ENCODE results near the gene TTC3.

The TTC3 gene

GRCh38 chr21:37223804-37224345 lies 150.8 kb downstream of the TTC3 start:
- DNase-seq (ENCODE audit: low read depth in 2 of 2, low spot score in 1 of 2) = no peak

- DNase-seq (ENCODE audit: low read depth in 2 of 2, low spot score in 1 of 2) = peak in 1 of 2 donors; percentile 35
These were observed 152.1 kb downstream of the TTC3 start for GRCh38 chr21:37224861-37225839.

GRCh38 chr21:37226041-37226920 lies 153.2 kb downstream of the TTC3 start:
- DNase-seq (ENCODE audit: low read depth in 2 of 2, low spot score in 1 of 2) = no peak

- DNase-seq (ENCODE audit: low read depth in 2 of 2, low spot score in 1 of 2) = no peak
These were observed 154.3 kb downstream of the TTC3 start for GRCh38 chr21:37227071-37228002.

- DNase-seq (ENCODE audit: low read depth in 2 of 2, low spot score in 1 of 2) = no peak
These were observed 154.9 kb downstream of the TTC3 start for GRCh38 chr21:37228003-37228400.

DNA sequence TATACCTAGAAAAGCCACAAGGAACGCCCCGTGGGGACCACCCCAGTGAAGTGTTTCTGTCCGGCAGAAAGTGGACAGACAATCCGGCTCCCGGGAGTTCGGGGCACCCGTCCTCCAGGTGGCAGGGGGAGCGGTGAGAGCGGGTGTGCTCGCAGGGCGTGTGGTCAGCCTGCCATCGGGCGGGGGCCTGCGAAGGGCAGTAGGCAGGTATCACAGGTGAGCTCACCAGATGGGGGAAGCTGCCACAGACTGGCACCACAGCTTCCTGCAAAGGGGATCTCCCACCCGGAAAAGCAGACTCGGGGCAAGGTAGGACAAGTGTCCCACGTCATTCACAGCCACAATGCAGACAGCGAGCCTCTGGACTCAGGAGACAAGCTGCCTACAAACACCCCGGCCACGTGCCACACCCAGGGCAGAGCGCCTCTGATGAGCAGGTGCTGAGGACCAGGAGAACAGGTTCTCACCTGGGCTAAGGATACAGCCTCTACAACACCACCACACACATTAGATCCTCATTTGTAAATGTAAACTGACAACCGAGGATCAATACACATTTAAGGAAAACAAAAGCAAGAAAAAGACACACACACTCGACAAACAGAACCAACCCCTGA lies 157.7 kb downstream of the TTC3 start:
- no peak for DNase-seq (ENCODE audit: low read depth in 2 of 2, low spot score in 1 of 2)

GRCh38 chr21:37231249-37231645 lies 158.2 kb downstream of the TTC3 start:
- no peak for DNase-seq (ENCODE audit: low read depth in 2 of 2, low spot score in 1 of 2)

DNA sequence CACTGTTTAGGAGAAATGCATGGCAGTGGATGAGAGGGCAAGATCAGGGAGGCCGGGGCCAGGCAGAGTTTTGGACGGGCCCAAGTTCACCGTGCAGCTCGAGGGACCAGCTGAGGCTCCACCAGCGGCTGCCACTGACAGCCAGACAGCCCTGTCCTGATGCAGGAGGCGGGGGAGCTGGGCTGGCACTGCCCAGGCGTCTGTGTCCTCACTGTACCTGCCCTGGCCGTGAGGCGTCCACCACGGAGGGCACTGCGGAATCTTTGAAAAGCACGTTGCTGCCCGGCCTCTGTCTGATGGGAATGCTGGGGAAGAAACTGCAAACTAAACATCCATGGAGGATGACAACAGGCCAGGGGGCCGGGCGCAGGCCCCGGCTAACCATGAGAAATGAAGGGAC lies 158.6 kb downstream of the TTC3 start:
- no peak for DNase-seq (ENCODE audit: low read depth in 2 of 2, low spot score in 1 of 2)

DNA sequence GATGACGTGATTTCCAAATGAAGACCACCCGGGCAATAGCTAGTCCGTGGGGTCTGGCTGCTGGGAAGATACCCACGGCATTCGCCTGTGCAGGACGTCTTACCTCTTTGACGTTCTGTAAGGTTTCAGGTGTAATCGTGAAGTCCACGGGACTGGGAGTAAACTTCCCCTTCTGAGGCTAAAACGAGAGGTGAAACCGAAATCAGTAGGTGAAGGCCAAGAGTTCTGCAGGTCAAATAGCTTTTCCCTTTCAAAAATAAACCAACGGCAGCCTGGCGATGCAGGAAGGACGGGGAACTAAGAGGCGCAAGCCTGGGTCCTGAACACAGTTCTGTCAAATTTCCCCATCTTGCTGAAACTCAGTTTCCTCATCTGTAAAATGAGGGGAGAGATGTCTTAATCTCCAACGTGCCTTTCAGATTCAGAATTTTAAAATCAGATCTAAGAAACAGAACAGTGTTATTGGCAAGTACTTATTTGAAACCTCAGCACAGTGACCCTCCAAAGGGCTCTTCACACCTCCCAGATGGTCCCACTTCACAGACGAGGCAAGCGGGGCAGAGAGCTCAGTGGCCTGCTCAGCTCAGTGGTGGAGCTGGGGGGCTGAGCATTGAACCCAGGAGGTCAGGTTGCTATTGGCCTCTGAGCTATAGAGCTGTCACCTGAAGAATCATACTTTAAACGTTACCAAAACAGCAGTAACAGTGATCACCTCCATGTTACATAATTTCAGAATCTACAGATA lies 159.4 kb downstream of the TTC3 start:
- no peak for DNase-seq (ENCODE audit: low read depth in 2 of 2, low spot score in 1 of 2)

DNA sequence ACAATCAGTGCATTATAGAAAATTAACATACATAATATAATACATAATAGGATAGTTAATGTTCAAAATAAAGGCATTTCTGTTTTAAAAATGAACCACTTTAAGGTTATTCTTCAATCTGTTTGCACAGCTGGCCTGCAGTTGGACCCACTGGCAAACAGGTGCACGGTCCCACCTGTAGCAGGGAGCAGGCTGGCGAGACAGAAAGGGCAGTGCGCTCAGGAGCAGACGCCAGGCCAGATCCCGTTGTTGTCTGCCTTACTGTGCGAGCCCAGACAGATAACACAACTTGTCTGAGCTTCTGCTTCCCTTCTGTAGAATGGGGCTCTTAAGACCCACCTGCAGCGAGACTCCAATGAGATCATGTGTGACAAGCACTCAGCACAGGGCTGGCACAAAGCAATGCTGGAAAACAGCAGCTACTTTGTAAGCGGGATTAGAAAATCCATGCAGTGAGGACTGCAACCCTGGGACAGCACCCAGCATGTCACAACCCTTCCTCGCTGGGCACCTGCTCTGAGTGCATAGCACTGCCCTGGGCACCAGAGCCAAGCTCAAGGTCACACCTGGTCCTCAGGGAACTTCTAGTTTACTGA lies 160.6 kb downstream of the TTC3 start:
- no peak for DNase-seq (ENCODE audit: low read depth in 2 of 2, low spot score in 1 of 2)

- DNase-seq (ENCODE audit: low read depth in 2 of 2, low spot score in 1 of 2) = no peak
These were observed 164.3 kb downstream of the TTC3 start for GRCh38 chr21:37237346-37237745.

GRCh38 chr21:37237764-37238163 lies 164.7 kb downstream of the TTC3 start:
- DNase-seq (ENCODE audit: low read depth in 2 of 2, low spot score in 1 of 2) = no peak

GRCh38 chr21:37240978-37241377 lies 167.9 kb downstream of the TTC3 start:
- no peak for DNase-seq (ENCODE audit: low read depth in 2 of 2, low spot score in 1 of 2)

DNA sequence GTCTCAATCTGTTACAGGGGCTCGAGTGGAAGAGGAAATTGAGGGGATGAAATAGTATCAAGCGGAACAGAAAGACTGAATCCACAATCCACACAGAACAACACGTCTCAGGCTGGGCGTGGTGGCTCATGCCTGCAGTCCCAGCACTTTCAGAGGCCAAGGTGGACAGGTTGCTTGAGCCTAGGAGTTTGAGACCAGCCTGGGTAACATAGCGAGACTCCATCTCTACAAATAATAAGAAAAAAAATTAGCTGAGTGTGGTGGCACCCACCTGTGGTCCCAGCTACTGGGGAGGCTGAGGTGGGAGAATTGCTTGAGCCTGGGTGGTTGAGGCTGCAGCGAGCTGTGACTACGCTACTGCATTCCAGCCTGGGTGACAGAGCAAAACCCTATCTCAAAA lies 168.4 kb downstream of the TTC3 start:
- no peak for DNase-seq (ENCODE audit: low read depth in 2 of 2, low spot score in 1 of 2)

DNA sequence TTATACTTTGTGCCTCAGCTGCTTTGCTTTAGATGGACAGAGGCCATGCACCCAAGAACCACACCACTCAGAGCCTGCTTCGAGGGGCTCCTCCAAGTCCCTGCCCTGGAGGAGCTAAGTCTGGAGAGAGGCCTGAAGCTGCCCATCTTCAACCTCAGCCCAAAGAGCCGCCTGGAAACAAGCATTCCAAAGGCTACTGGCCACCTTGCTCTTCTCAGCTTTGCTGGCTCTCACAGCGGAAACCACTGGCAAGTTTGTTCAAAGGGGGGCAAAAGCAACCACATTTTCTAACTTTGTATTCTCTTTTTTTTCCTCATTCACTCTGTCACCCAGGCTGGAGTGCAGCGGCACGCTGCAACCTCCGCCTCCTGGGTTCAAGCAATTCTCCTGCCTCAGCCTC lies 170.9 kb downstream of the TTC3 start:
- DNase-seq (ENCODE audit: low read depth in 2 of 2, low spot score in 1 of 2) = no peak

DNA sequence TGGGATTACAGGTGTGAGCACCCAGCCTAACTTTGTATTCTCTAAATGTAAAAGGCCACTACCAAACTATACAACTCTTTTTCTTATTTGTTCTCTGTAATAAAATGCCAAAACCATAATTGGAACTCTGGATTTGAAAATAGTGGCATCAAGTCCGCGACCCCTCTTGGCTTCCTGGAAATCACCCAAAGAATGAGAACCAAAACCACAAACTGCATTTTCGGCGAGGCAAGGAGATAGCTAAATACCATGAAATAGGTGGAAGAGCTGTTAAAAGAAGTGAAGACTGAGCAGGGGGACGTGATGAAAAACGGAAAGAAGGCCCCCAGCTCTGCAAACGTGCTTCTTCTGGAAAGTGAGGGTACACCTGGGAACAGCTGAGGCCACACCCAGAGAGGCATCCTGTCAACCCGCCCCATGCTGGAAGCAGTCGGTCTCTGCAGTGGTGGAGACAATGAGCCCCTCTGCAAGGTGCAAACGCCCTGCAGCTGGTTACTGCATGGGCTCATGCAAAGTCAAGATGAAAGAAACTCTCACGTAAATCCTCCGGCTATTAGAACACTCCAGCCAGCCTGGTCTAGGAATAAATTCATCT lies 171.5 kb downstream of the TTC3 start:
- no peak for DNase-seq (ENCODE audit: low read depth in 2 of 2, low spot score in 1 of 2)

GRCh38 chr21:37245151-37245550 lies 172.1 kb downstream of the TTC3 start:
- DNase-seq (ENCODE audit: low read depth in 2 of 2, low spot score in 1 of 2) = no peak

DNA sequence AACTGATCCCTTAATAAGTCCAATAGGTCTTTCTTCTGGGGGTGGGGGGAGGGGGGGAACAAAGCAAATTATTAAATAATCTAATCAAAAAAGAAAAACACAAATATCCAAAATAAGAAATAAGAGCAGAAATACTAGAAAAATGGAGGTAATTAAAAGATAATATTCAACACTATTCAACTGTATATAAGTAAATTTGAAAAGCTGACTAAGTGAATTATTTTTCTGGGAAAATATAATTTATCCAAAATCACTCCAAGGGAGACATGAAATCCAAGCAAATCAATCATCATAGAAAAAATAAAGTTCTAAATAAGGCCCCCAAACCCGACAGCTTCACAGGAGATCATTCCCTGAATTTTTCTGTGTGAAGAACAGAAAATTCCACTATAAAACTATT lies 175.2 kb downstream of the TTC3 start:
- no peak for DNase-seq (ENCODE audit: low read depth in 2 of 2, low spot score in 1 of 2)

All from stimulated activated CD8-positive, alpha-beta memory T cell treated with anti-CD3 and anti-CD28 coated beads, Interleukin-4, amount 100 ng/mL, for 1 hour (primary cell).